GM12864 (cell line): ENCODE results near the gene LTB4R.

Experiments used
- DNase-seq: peaks from one replicate; pipeline ENCODE4 v3.0.0-alpha.2; 2011; ENCODE audit warnings: low read depth
- H3K4me3 ChIP-seq: 2 replicates; pipeline ENCODE4 v1.5.1; 2011; ENCODE audit warnings: mild to moderate bottlenecking, low read depth, low read length, control low read depth
- TF ChIP-seq, protein P1 (sequence below): IDR thresholded peaks from 2 replicates; pipeline ENCODE4 v1.5.1; 2011; ENCODE audit warnings: low read depth, mild to moderate bottlenecking, moderate library complexity, low read length, control low read depth, inconsistent platforms; ENCODE audit errors: missing control alignments

Gene LTB4R

DNA sequence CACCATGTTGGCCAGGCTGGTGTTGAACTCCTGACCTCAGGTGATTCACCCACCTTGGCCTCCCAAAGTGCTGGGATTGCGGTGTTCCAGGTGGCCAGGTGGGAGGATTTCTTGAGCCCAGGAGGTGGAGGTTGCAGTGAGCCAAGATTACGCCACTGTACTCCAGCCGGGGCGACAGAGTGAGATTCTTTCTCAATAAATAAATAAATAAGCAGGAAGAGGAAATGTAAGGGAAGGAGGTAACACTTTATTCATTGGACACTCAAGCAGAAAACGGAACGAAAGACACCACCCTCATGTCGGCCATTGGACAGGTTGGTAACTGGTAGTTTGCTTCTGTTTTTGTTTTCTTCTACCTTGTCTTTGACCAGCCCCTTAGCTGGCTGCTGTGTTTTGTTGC lies 43.7 kb downstream of the LTB4R start:
- TF ChIP-seq, protein P1, sequence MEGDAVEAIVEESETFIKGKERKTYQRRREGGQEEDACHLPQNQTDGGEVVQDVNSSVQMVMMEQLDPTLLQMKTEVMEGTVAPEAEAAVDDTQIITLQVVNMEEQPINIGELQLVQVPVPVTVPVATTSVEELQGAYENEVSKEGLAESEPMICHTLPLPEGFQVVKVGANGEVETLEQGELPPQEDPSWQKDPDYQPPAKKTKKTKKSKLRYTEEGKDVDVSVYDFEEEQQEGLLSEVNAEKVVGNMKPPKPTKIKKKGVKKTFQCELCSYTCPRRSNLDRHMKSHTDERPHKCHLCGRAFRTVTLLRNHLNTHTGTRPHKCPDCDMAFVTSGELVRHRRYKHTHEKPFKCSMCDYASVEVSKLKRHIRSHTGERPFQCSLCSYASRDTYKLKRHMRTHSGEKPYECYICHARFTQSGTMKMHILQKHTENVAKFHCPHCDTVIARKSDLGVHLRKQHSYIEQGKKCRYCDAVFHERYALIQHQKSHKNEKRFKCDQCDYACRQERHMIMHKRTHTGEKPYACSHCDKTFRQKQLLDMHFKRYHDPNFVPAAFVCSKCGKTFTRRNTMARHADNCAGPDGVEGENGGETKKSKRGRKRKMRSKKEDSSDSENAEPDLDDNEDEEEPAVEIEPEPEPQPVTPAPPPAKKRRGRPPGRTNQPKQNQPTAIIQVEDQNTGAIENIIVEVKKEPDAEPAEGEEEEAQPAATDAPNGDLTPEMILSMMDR, result no peak
- no peak for DNase-seq
- H3K4me3 ChIP-seq, result no peak overlapping the region

DNA sequence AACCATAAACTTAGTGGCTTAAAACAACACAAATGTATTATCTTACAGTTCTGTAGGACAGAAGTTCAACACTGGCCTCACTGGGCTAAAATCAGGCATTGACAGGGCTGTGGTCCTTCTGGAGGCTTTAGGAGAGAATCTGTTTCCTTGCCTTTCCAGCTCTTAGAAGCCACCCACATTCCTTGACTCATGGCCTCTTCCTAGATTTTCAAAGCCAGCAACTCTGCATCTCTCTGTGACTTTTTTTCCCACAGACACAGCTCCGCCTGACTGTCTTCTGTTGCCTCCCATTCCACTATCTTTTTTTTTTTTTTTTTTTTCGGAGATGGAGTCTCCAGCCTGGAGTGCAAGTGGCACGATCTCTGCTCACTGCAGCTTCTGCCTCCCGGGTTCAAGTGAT lies 44.9 kb downstream of the LTB4R start:
- H3K4me3 ChIP-seq, result no peak overlapping the region
- TF ChIP-seq, protein P1, result no peak
- DNase-seq, result no peak

DNA sequence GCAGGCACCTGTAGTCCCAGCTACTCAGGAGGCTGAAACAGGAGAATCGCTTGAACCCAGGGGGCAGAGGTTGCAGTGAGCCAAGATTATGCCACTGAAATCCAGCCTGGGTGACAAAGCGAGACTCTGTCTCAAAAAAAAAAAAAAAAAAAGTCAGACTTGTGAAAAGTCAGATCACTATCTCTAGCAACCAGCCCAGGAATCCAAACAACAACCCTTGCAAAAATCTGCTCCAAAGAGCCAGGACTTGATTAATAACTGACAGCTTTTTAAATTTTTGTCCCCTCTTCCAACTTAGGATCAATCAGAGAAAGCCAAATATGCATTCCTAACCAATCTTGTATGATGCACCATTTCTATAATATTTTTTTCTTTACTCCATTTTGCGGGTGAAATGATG lies 49.0 kb downstream of the LTB4R start:
- TF ChIP-seq, protein P1, result no peak
- no peak for DNase-seq

DNA sequence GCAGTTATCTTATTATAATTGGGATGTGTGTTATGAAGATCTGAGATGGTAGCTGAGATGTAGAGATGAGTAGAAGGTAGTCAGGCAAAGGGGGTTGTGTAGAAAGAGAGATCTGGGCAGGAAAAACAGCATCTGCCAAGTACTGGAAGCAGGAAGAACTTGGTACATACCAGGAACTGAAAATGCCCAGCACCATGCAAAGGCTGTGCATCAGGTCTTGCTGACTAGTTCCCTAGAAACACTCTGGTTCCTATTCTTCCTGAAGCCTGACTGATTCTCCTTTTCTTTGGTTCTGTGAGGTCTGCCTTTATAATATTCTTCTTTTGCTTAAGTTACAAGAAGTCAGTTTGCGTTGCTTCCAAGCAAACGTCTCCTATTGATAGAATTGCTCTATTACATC lies 50.0 kb downstream of the LTB4R start:
- TF ChIP-seq, protein P1, result no peak
- no peak for DNase-seq
- H3K4me3 ChIP-seq, result no peak overlapping the region

More for the DNA sequence above, 49.0 kb downstream of the LTB4R start:
- no peak overlapping the region for H3K4me3 ChIP-seq

DNA sequence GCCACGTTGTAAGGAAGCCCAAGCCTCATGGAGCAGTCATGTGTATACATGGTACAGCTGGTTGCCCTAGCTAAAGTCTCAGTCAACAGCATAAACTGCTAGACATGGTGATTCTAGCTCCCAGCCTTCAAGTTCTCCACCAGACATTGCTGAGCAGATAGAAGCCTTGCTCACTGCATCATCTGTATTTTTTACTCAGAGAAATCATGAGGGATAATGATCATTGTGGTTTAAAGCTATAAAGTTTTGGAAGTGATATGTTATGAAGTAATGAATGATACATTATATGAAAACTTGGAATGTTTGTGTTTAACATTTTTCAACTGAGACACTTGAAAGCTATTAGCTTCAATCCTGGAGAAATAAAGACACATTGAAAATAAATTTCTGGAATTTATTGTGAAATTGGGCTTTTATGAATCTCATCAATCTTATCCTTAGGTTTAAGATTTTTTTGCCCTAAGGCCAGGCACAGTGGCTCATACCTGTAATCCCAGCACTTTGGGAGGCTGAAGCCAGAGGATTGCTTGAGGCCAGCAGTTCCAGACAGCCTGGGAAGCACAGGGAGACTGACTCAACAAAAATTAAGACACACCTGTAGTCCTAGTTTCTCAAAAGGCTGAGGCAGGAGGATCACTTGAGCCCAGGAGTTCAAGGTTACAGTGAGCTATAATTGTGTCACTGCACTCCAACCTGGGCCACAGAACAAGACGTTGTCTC lies 51.1 kb downstream of the LTB4R start:
- DNase-seq, result no peak
- TF ChIP-seq, protein P1, result no peak
- no peak overlapping the region for H3K4me3 ChIP-seq

DNA sequence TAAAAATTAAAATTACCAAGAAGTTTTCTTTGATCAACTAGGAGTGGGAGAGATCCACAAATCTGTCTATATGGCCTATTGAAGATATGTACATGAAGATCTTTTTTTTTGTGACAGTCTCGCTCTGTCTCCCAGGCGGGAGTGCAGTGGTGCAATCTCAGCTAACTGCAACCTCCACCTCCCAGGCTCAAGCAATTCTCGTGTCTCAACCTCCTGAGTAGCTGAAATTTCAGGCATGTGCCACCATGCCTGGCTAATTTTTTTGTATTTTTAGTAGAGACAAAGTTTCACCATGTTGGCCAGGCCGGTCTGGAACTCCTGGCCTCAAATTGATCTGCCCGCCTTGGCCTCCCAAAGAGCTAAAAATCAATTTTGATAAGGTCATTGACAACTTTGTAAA lies 52.1 kb downstream of the LTB4R start:
- no peak for DNase-seq
- no peak overlapping the region for H3K4me3 ChIP-seq
- TF ChIP-seq, protein P1, result no peak

DNA sequence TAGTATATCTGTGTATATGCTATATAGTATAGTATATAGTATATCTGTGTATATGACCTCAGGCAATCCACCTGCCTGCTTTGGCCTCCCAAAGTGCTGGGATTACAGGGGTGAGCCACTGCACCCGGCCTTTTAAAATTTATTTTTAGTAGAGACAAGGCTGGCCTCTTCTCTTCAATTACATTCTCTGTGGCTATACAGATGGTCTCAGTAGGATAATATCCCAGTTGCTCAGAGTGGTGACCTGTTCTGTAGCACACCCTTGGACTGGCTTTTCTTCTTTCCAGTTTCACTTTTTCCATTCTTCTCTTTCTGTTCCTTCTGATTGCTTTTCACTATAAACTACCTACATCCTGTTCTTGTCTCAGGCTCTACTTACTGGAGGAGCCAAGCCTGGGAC lies 53.5 kb downstream of the LTB4R start:
- H3K4me3 ChIP-seq, result no peak overlapping the region
- no peak for DNase-seq

More for the DNA sequence above, 53.5 kb downstream of the LTB4R start:
- TF ChIP-seq, protein P1, result no peak
